Left ventricle myocardium inferior (tissue), 1 donor: ENCODE results near the gene STAM. TPM values are rescaled to one million over a fixed set of nuclear protein-coding genes. Genes with fewer than 3 reads are reported as not detected.

Source experiments
- DNase-seq: peaks from one replicate; pipeline ENCODE4 v3.0.0-alpha.2; 2020
- H3K27ac ChIP-seq: fragments of 200-600 bp; replicated peaks from 2 replicates; pipeline ENCODE4 v1.8.0; 2021
- H3K27me3 ChIP-seq: fragments of 200-600 bp; 2 replicates; pipeline ENCODE4 v1.8.0; 2021; ENCODE audit warnings: low read depth
- H3K36me3 ChIP-seq: fragments of 200-600 bp; 2 replicates; pipeline ENCODE4 v1.8.0; 2021
- H3K4me1 ChIP-seq: fragments of 200-600 bp; 2 replicates; pipeline ENCODE4 v1.8.0; 2021
- H3K4me3 ChIP-seq: fragments of 200-600 bp; 2 replicates; pipeline ENCODE4 v1.8.0; 2021; ENCODE audit warnings: mild to moderate bottlenecking, moderate library complexity
- H3K9me3 ChIP-seq: fragments of 200-600 bp; replicated peaks from 2 replicates; pipeline ENCODE4 v1.8.0; 2021
- CTCF ChIP-seq: fragments of 200-600 bp; IDR thresholded peaks from 2 replicates; pipeline ENCODE4 v1.8.0; 2021; ENCODE audit warnings: antibody characterized with exemption, mild to moderate bottlenecking, borderline replicate concordance
- intact Hi-C: fragments of 100-400 bp; cut with micrococcal nuclease; formaldehyde crosslinking; loops from one replicate; pipeline ENCODE4 v1.11.0; 2022
- total RNA-seq: library from RNA; stranded (reverse); fragmentation: NEBNext Ultra II Directional; extraction: Animal tissue kit (Norgen Biotek cat#: 25700); gene quantifications from one replicate; pipeline ENCODE4 v1.2.1, GENCODE V29; 2021
- donor health status: DM: no; HTN: yes; CAD: no; lungs with severe emphysema.

Gene STAM
- total RNA-seq, 1 donor from 2014 or later, result 21.3 TPM

GRCh38 chr10:17736223-17736622 lies 92.3 kb downstream of the STAM start:
- Histone ChIP-seq H3K27ac (peak overlapping the region; percentile 78), H3K4me3 (no peak overlapping the region), H3K36me3 (no peaks in the 10 kb centered on the region), H3K27me3 (no peaks in the 10 kb centered on the region), H3K4me1 (peaks cover 25% of the 10 kb centered on the region), H3K9me3 (no peaks in the 10 kb centered on the region)
- DNase-seq, result no peak
- no peak for TF ChIP-seq CTCF
- intact Hi-C loops, result loop anchor here (10.0 kb wide), 1 partner anchor 479 kb away; no protein-coding TSS in a partner anchor

GRCh38 chr10:17737027-17737965 lies 93.3 kb downstream of the STAM start:
- Histone ChIP-seq H3K27ac (peak overlapping the region; percentile 15), H3K4me3 (no peak overlapping the region), H3K36me3 (no peaks in the 10 kb centered on the region), H3K27me3 (no peaks in the 10 kb centered on the region), H3K9me3 (no peaks in the 10 kb centered on the region), H3K4me1 (peaks cover 25% of the 10 kb centered on the region)
- peak; percentile 43 for DNase-seq
- intact Hi-C loops, result loop anchor here (10.0 kb wide), 1 partner anchor 478 kb away; no protein-coding TSS in a partner anchor
- TF ChIP-seq CTCF, result peak; percentile 72

GRCh38 chr10:17740668-17741067 lies 96.7 kb downstream of the STAM start:
- intact Hi-C loops, result loop anchor here (5.0 kb wide), 1 partner anchor 133 kb away; no protein-coding TSS in a partner anchor

GRCh38 chr10:17742918-17743317 lies 99.0 kb downstream of the STAM start:
- peak; percentile 45 for DNase-seq
- Histone ChIP-seq H3K9me3 (no peaks in the 10 kb centered on the region), H3K36me3 (no peaks in the 10 kb centered on the region), H3K27me3 (no peaks in the 10 kb centered on the region), H3K4me1 (peaks cover 25% of the 10 kb centered on the region), H3K27ac (no peak overlapping the region), H3K4me3 (no peak overlapping the region)
- peak; percentile 93 for TF ChIP-seq CTCF
- intact Hi-C loops, result loop anchor here (5.0 kb wide), 1 partner anchor 136 kb away; no protein-coding TSS in a partner anchor

More at GRCh38 chr10:17740668-17741067, 96.7 kb downstream of the STAM start:
- no peak for DNase-seq
- Histone ChIP-seq H3K9me3 (no peaks in the 10 kb centered on the region), H3K36me3 (no peaks in the 10 kb centered on the region), H3K4me1 (peaks cover 38% of the 10 kb centered on the region), H3K27ac (no peak overlapping the region), H3K4me3 (no peak overlapping the region), H3K27me3 (no peaks in the 10 kb centered on the region)
- no peak for TF ChIP-seq CTCF

GRCh38 chr10:17743437-17743836 lies 99.5 kb downstream of the STAM start:
- no peaks in the 10 kb centered on the region for H3K27me3 ChIP-seq
- no peaks in the 10 kb centered on the region for H3K36me3 ChIP-seq
- no peaks in the 10 kb centered on the region for H3K9me3 ChIP-seq
- intact Hi-C loops, result loop anchor here (5.0 kb wide), 1 partner anchor 136 kb away; no protein-coding TSS in a partner anchor
- H3K4me3 ChIP-seq, result no peak overlapping the region
- H3K4me1 ChIP-seq, result peaks cover 23% of the 10 kb centered on the region
- no peak for DNase-seq
- TF ChIP-seq CTCF, result no peak
- peak overlapping the region; percentile 25 for H3K27ac ChIP-seq
